ENCODE data around the gene IL13RA2. TPM values are rescaled to one million over a fixed set of nuclear protein-coding genes. Genes with fewer than 3 reads are reported as not detected.

IL13RA2 gene
- polyA plus RNA-seq = not detected

DNA sequence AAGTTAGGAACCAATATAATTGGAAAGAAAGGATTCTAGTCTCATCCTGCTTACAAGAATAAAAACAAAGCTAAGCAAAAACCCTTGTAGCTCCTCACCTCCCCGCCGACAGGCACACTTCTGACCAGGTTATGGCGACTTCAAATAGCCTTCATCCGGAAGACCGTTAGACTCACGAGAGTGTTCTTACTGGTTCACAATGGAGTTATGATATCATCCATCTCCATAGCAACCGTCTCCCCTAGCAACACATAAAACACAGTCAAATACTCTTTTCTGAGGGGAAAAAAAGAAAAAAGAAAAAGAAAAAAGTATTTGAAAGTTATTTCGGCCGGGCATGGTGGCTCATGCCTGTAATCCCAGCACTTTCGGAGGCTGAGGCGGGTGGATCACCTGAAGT is at the start of gene IL13RA2:
Gene IL13RA2, minus strand, starts transcription at position 162 of the 400 bp plus-strand sequence. CDS start 347 bp downstream, outside the sequence.
- Mint-ChIP-seq H3K27me3 (no peaks in the 10 kb centered on the region), H3K36me3 (no peaks in the 10 kb centered on the region), H3K4me3 (no peak within 1 kb of the TSS), H3K9me3 (no peaks in the 10 kb centered on the region), H3K4me1 (no peaks in the 10 kb centered on the region), H3K27ac (no peak within 1 kb of the TSS)

DNA sequence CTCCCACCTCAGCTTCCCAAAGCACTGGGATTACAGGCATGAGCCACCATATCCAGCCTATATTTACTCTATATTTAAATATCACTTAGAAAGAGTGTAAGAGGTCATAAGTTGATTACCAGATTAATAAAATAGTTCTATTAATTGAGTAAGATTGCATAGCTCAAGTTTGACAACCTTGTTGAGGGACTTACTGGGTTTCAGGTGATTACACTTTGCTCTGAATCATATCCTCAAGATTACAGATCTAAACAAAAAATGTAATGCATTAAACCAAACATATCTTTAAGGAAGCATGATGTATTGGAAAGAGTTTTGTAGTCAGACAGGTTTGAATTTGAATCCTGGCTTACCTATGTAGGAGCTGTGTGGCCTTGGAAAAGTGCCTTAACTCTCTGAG is 47.9 kb upstream of the IL13RA2 start:
- Mint-ChIP-seq H3K36me3 (no peaks in the 10 kb centered on the region), H3K9me3 (peaks cover 0 to 3% (median 2%) of the 10 kb centered on the region in 3 donors), H3K27ac (peak overlapping the region in 1 of 3 donors; percentile 56), H3K4me1 (no peaks in the 10 kb centered on the region), H3K4me3 (no peak overlapping the region), H3K27me3 (no peaks in the 10 kb centered on the region)

- H3K27ac Mint-ChIP-seq = no peak overlapping the region
- peak overlapping the region in 1 of 4 donors; percentile 14 for H3K4me3 Mint-ChIP-seq
- H3K36me3 Mint-ChIP-seq = no peaks in the 10 kb centered on the region
- H3K27me3 Mint-ChIP-seq = no peaks in the 10 kb centered on the region
- peaks cover 0 to 1% (median 0%) of the 10 kb centered on the region in 3 donors for H3K4me1 Mint-ChIP-seq
- peaks cover 0 to 3% (median 2%) of the 10 kb centered on the region in 3 donors for H3K9me3 Mint-ChIP-seq
Measured at GRCh38 chrX:115060013-115060412, 42.6 kb upstream of the IL13RA2 start.

DNA sequence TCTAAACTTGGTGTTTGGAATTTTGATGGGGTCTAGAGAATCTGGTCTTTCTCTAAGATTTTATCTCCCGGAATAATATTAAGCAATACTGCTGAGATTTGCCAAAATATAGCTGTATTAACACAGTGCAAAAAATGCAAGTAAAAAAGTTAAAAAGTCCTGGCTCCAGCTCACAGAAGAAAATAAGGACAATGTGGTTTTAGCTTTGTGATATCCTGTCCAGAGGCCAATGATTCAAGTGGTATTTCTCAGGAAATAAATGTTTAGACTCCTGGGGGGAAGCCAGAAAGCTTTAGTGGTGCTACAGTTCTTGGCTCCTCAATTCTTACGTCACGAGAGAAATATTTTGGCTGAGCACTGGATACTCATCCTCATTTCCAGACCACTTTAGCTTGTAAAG is 40.9 kb upstream of the IL13RA2 start:
- Mint-ChIP-seq H3K9me3 (peaks cover 0 to 3% (median 3%) of the 10 kb centered on the region in 3 donors), H3K36me3 (peaks cover 1% of the 10 kb centered on the region), H3K4me1 (peaks cover 0 to 1% (median 0%) of the 10 kb centered on the region in 3 donors), H3K4me3 (no peak overlapping the region), H3K27ac (no peak overlapping the region), H3K27me3 (no peaks in the 10 kb centered on the region)

DNA sequence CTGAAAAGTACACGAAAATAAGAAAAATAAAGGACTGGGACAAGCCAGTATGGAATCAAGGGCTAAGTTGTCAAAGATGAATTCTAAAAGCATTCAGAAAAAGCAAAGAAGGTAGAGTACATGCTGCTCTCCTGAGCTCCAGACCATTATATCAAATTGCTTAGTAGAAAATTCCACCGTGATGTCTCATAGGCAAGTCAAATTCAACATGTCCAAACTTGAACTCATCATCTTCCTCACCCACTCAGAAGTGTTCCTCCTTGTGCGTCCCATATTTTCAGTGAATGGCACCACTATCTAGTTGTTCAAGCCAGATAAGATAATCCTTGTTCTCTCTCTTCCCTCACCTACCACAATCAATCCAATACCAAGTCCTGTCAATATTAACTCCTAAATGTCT is 37.5 kb upstream of the IL13RA2 start:
- Mint-ChIP-seq H3K27ac (no peak overlapping the region), H3K4me3 (no peak overlapping the region), H3K27me3 (no peaks in the 10 kb centered on the region), H3K4me1 (peaks cover 0 to 1% (median 0%) of the 10 kb centered on the region in 3 donors), H3K36me3 (peaks cover 1% of the 10 kb centered on the region), H3K9me3 (peaks cover 0 to 3% (median 0%) of the 10 kb centered on the region in 3 donors)

GRCh38 chrX:115053223-115053622 is 35.8 kb upstream of the IL13RA2 start:
- no peak overlapping the region for H3K4me3 Mint-ChIP-seq
- H3K27me3 Mint-ChIP-seq = no peaks in the 10 kb centered on the region
- peaks cover 0 to 3% (median 0%) of the 10 kb centered on the region in 3 donors for H3K9me3 Mint-ChIP-seq
- H3K4me1 Mint-ChIP-seq = peaks cover 0 to 1% (median 0%) of the 10 kb centered on the region in 3 donors
- no peak overlapping the region for H3K27ac Mint-ChIP-seq
- H3K36me3 Mint-ChIP-seq = peaks cover 1% of the 10 kb centered on the region

GRCh38 chrX:115047715-115048114 is 30.3 kb upstream of the IL13RA2 start:
- Mint-ChIP-seq H3K27ac (no peak overlapping the region), H3K36me3 (no peaks in the 10 kb centered on the region), H3K4me1 (no peaks in the 10 kb centered on the region)

GRCh38 chrX:115047181-115047580 is 29.8 kb upstream of the IL13RA2 start:
- Mint-ChIP-seq H3K27me3 (no peaks in the 10 kb centered on the region), H3K4me3 (no peak overlapping the region)

More at GRCh38 chrX:115047715-115048114, 30.3 kb upstream of the IL13RA2 start:
- H3K27me3 Mint-ChIP-seq = no peaks in the 10 kb centered on the region
- H3K4me3 Mint-ChIP-seq = no peak overlapping the region
- no peaks in the 10 kb centered on the region for H3K9me3 Mint-ChIP-seq

GRCh38 chrX:115040417-115040816 is 23.0 kb upstream of the IL13RA2 start:
- Mint-ChIP-seq H3K4me1 (no peaks in the 10 kb centered on the region), H3K4me3 (no peak overlapping the region), H3K27ac (no peak overlapping the region), H3K36me3 (no peaks in the 10 kb centered on the region), H3K9me3 (peaks cover 0 to 2% (median 0%) of the 10 kb centered on the region in 3 donors), H3K27me3 (peaks cover 1% of the 10 kb centered on the region)

More at GRCh38 chrX:115047181-115047580, 29.8 kb upstream of the IL13RA2 start:
- H3K4me1 Mint-ChIP-seq = no peaks in the 10 kb centered on the region
- H3K36me3 Mint-ChIP-seq = no peaks in the 10 kb centered on the region
- H3K27ac Mint-ChIP-seq = no peak overlapping the region
- H3K9me3 Mint-ChIP-seq = no peaks in the 10 kb centered on the region

- Mint-ChIP-seq H3K4me1 (no peaks in the 10 kb centered on the region), H3K4me3 (no peak overlapping the region), H3K36me3 (no peaks in the 10 kb centered on the region), H3K27me3 (peaks cover 1% of the 10 kb centered on the region), H3K9me3 (peaks cover 0 to 2% (median 0%) of the 10 kb centered on the region in 3 donors), H3K27ac (no peak overlapping the region)
Measured at GRCh38 chrX:115038406-115038805, 21.0 kb upstream of the IL13RA2 start.

GRCh38 chrX:115036029-115036428 is 18.6 kb upstream of the IL13RA2 start:
- H3K4me1 Mint-ChIP-seq = no peaks in the 10 kb centered on the region
- no peak overlapping the region for H3K4me3 Mint-ChIP-seq
- peaks cover 1% of the 10 kb centered on the region for H3K27me3 Mint-ChIP-seq
- no peak overlapping the region for H3K27ac Mint-ChIP-seq
- H3K36me3 Mint-ChIP-seq = no peaks in the 10 kb centered on the region
- peaks cover 0 to 2% (median 0%) of the 10 kb centered on the region in 3 donors for H3K9me3 Mint-ChIP-seq

DNA sequence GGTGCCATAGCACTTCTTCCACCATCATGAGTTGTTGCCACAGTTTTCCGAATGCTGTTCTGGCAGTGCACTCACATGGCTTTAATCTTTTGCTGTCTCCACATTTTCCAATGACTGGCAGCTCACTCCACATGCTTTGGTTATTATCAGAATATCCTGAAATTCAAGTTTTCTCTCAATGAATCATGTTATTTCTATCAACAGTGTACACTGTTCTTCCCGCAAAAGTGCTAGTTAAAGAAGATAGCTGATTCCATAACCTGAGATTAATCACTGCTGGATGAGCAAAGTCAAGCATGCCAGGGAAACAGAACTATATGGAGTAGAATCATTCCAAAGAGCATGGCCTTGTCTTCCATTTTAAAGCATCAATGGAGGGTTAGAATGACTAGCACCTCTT is 14.6 kb upstream of the IL13RA2 start:
- no peaks in the 10 kb centered on the region for H3K4me1 Mint-ChIP-seq

DNA sequence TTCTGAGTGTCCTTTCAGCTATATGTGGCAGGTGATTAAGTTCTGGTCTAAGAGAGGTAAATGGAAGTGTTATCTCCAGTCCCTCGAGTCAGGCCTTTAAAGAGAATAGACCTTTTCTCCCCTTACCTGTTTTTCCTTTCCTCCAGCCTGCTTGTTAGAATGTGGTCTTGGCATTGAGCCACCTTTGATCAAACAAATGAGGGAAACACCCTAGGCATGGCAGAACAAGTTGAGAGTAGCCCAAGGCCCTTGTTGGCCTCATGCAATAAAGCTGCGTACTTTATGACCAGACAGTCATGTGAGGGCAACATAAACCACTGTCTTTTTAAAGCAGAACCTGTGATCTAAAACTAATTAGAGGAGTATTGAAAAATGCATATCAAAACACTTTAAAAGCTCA is 13.2 kb upstream of the IL13RA2 start:
- Mint-ChIP-seq H3K9me3 (no peaks in the 10 kb centered on the region), H3K27me3 (no peaks in the 10 kb centered on the region), H3K4me3 (no peak overlapping the region), H3K27ac (no peak overlapping the region), H3K4me1 (no peaks in the 10 kb centered on the region), H3K36me3 (no peaks in the 10 kb centered on the region)

More for the DNA sequence above, 14.6 kb upstream of the IL13RA2 start:
- no peak overlapping the region for H3K27ac Mint-ChIP-seq
- H3K4me3 Mint-ChIP-seq = no peak overlapping the region
- H3K27me3 Mint-ChIP-seq = no peaks in the 10 kb centered on the region
- H3K36me3 Mint-ChIP-seq = no peaks in the 10 kb centered on the region
- no peaks in the 10 kb centered on the region for H3K9me3 Mint-ChIP-seq

- H3K27me3 Mint-ChIP-seq = no peaks in the 10 kb centered on the region
- H3K4me1 Mint-ChIP-seq = no peaks in the 10 kb centered on the region
- no peaks in the 10 kb centered on the region for H3K36me3 Mint-ChIP-seq
- no peak overlapping the region for H3K27ac Mint-ChIP-seq
- H3K9me3 Mint-ChIP-seq = no peaks in the 10 kb centered on the region
- no peak overlapping the region for H3K4me3 Mint-ChIP-seq
Measured at GRCh38 chrX:115029869-115030570, 12.6 kb upstream of the IL13RA2 start.

DNA sequence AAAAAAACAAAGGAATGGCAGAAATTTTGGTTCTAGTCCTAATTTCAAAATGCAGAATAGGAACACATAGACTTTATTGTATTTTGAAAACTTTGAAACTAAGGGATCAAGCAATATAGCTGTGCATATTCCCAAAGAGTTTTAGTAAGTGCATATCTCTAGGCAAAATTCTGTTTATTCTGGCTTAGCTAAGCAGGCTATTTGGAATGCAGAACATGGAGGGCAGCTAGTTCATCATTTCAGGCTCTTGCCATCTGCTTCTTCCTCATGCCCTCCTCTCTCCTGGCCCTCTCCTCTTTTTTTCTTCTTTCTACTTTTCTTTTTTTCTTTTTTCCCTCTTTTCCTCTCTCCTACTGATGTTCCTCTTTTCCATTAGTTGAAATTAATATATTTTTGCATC is 12.0 kb upstream of the IL13RA2 start:
- H3K27ac Mint-ChIP-seq = no peak overlapping the region
- H3K36me3 Mint-ChIP-seq = no peaks in the 10 kb centered on the region
- H3K4me3 Mint-ChIP-seq = no peak overlapping the region
- H3K4me1 Mint-ChIP-seq = no peaks in the 10 kb centered on the region
- H3K27me3 Mint-ChIP-seq = no peaks in the 10 kb centered on the region
- no peaks in the 10 kb centered on the region for H3K9me3 Mint-ChIP-seq

- Mint-ChIP-seq H3K4me3 (no peak overlapping the region), H3K36me3 (no peaks in the 10 kb centered on the region), H3K27me3 (no peaks in the 10 kb centered on the region), H3K9me3 (no peaks in the 10 kb centered on the region), H3K27ac (no peak overlapping the region), H3K4me1 (no peaks in the 10 kb centered on the region)
Measured at GRCh38 chrX:115023811-115024210, 6.4 kb upstream of the IL13RA2 start.

Measured in IgD-negative memory B cell (primary cell).